Stimulated activated effector memory CD8-positive, alpha-beta T cell treated with anti-CD3 and anti-CD28 coated beads, Interleukin-12 subunit alpha, Interleukin-12 subunit beta, amount 100 ng/mL, for 72 hours (primary cell): ENCODE measurements around the gene IL16.

Experiments
- ATAC-seq: fragments of 150-1000 bp; cut with Tn5 transposase; 2 replicates; pipeline ENCODE4 v1.10.0; 2021
- DNase-seq, 2 donors: peaks; one replicate each; pipeline ENCODE4 v3.0.0; 2021 to 2022; ENCODE audit warnings: low spot score in 2 of 2
- H3K27ac Mint-ChIP-seq: one replicate; pipeline ENCODE4 v1.8.0; 2022; ENCODE audit warnings: mild to moderate bottlenecking, mixed read lengths
- H3K36me3 Mint-ChIP-seq: one replicate; pipeline ENCODE4 v1.8.0; 2022; ENCODE audit warnings: mild to moderate bottlenecking, mixed read lengths
- H3K4me1 Mint-ChIP-seq: one replicate; pipeline ENCODE4 v1.8.0; 2022; ENCODE audit warnings: mixed read lengths
- H3K4me3 Mint-ChIP-seq: one replicate; pipeline ENCODE4 v1.8.0; 2022; ENCODE audit warnings: mild to moderate bottlenecking, mixed read lengths
- H3K9me3 Mint-ChIP-seq: one replicate; pipeline ENCODE4 v1.8.0; 2022; ENCODE audit warnings: mixed read lengths

Gene IL16

DNA sequence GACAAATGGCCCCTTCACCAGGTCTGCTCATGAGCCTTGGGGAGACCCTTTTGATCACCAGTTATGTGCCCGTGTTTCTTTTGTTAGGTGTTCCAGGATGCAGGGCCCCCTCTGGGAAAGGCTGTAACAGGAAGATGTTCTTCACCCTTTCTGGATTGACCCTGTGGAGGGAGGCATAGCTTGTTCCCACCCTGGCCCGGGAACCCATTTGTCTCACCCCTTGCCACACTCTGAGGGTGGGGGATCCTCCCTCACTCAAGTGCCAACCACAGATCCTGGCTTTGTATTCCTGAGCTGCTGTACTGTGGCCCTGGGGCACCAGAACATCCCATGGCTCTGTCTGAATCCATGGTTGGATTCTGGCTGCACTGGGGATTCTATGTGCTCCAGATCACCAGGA is 18.9 kb downstream of the IL16 start:
- Mint-ChIP-seq H3K27ac (no peak overlapping the region), H3K36me3 (no peaks in the 10 kb centered on the region), H3K4me3 (no peak overlapping the region), H3K9me3 (peaks cover 10% of the 10 kb centered on the region), H3K4me1 (no peaks in the 10 kb centered on the region)
- no peak for ATAC-seq
- no peak for DNase-seq

DNA sequence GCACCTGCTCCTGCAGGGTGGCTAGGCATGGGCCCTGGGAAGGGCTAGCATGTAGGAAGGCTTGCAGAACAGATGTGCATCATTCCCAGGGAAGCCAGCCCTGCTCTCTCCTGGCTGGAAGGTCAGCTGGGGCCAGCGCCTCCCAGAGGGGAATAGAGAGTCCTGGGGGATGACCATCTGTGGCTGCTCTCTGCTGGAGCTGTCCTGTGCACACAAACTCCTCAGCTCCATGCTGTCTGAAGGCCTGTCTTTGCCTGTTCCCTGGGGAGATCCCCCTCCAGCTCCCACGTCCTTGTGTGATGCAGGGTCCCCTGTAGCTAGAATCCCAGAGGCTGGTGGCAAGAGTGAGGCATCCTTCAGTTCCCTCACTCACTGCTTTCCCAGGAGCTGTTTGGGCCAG is 19.3 kb downstream of the IL16 start:
- Mint-ChIP-seq H3K9me3 (peaks cover 10% of the 10 kb centered on the region), H3K4me3 (no peak overlapping the region), H3K27ac (no peak overlapping the region), H3K36me3 (no peaks in the 10 kb centered on the region), H3K4me1 (no peaks in the 10 kb centered on the region)
- ATAC-seq (no peak), DNase-seq (no peak)

DNA sequence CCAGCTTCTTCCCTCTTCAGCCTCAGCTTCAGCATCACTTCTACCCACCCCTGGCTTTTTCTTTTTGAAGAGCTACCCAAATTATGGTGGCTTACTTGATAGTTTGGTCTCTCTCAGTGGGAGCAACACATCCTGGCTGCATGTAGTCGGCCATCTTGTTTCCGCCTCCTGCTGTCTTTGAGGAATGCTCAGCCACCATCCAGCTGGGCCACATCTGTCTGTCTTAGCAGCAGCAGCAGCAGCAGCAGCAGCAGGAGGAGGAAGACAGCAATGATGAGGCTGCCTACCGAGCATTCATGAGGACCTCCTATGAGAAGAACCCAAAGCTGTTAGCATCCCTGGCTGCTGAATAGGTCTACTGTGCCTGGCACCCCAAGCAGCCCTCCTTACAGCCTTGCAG is 19.7 kb downstream of the IL16 start:
- peaks cover 10% of the 10 kb centered on the region for H3K9me3 Mint-ChIP-seq
- H3K36me3 Mint-ChIP-seq: no peaks in the 10 kb centered on the region
- ATAC-seq (no peak), DNase-seq (no peak)
- H3K4me1 Mint-ChIP-seq: no peaks in the 10 kb centered on the region
- H3K27ac Mint-ChIP-seq: no peak overlapping the region
- no peak overlapping the region for H3K4me3 Mint-ChIP-seq

GRCh38 chr15:81221449-81221848 is 24.8 kb downstream of the IL16 start:
- no peak for DNase-seq
- ATAC-seq: no peak
- H3K4me1 Mint-ChIP-seq: no peaks in the 10 kb centered on the region
- no peak overlapping the region for H3K27ac Mint-ChIP-seq
- H3K9me3 Mint-ChIP-seq: no peaks in the 10 kb centered on the region
- no peaks in the 10 kb centered on the region for H3K36me3 Mint-ChIP-seq
- H3K4me3 Mint-ChIP-seq: no peak overlapping the region

DNA sequence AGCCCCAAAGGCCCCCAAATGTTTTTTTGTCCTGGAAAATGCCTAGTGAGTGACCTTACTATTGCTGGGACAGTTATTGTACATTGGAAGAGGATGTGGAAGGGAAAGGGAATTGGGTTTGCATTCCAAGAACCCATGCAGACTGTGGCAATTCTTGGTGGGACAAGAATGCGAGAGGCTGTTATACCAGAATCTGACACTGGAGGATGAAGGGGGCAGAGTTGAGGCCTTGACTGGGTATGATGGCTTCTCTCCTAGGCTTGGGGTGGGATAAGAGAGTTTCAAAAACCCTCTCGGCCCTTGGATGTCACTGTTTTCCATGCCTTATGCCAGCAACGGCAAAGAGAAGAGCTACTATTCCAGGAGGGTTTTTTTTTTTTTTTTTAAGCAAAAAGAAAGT is 25.3 kb downstream of the IL16 start:
- H3K4me3 Mint-ChIP-seq: no peak overlapping the region

GRCh38 chr15:81223346-81223971 is 26.8 kb downstream of the IL16 start:
- Mint-ChIP-seq H3K9me3 (no peaks in the 10 kb centered on the region), H3K36me3 (no peaks in the 10 kb centered on the region), H3K27ac (no peak overlapping the region), H3K4me1 (no peaks in the 10 kb centered on the region), H3K4me3 (no peak overlapping the region)
- DNase-seq (no peak), ATAC-seq (no peak)

More for the DNA sequence above, 25.3 kb downstream of the IL16 start:
- H3K9me3 Mint-ChIP-seq: no peaks in the 10 kb centered on the region
- H3K27ac Mint-ChIP-seq: no peak overlapping the region
- ATAC-seq: no peak
- H3K36me3 Mint-ChIP-seq: no peaks in the 10 kb centered on the region
- H3K4me1 Mint-ChIP-seq: no peaks in the 10 kb centered on the region
- no peak for DNase-seq

DNA sequence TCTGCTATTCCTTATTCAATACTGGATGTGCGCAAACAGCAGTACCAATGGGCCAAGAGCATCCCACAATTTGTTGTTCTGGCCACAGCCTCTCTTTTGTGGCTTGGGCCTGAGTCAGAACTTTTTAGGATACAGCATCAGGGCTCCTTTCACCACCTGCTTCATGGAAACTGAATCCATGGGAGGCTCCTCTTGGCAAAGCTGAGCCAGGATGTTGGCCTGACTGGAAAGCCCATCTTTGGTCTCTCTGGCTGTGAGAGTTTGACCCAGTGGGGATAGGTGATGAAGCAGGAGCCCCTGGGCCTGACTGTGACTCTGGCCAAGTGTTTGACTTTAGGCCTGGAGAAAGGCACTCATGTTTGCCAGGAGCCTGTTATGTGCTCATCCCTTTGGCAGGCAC is 27.6 kb downstream of the IL16 start:
- Mint-ChIP-seq H3K27ac (no peak overlapping the region), H3K36me3 (no peaks in the 10 kb centered on the region), H3K9me3 (no peaks in the 10 kb centered on the region), H3K4me1 (no peaks in the 10 kb centered on the region), H3K4me3 (no peak overlapping the region)
- DNase-seq (no peak), ATAC-seq (no peak)

- Mint-ChIP-seq H3K4me1 (no peaks in the 10 kb centered on the region), H3K27ac (no peak overlapping the region), H3K4me3 (no peak overlapping the region), H3K9me3 (no peaks in the 10 kb centered on the region), H3K36me3 (no peaks in the 10 kb centered on the region)
- ATAC-seq (no peak), DNase-seq (no peak)
These were observed 28.5 kb downstream of the IL16 start for GRCh38 chr15:81225161-81225671.

- Mint-ChIP-seq H3K4me1 (no peaks in the 10 kb centered on the region), H3K4me3 (no peak overlapping the region), H3K36me3 (no peaks in the 10 kb centered on the region), H3K9me3 (no peaks in the 10 kb centered on the region), H3K27ac (no peak overlapping the region)
- DNase-seq: no peak
- ATAC-seq: no peak
These were observed 31.0 kb downstream of the IL16 start for GRCh38 chr15:81227716-81228115.

- no peaks in the 10 kb centered on the region for H3K4me1 Mint-ChIP-seq
- H3K4me3 Mint-ChIP-seq: no peak overlapping the region
- DNase-seq: no peak
- H3K9me3 Mint-ChIP-seq: no peaks in the 10 kb centered on the region
- no peak overlapping the region for H3K27ac Mint-ChIP-seq
- H3K36me3 Mint-ChIP-seq: no peaks in the 10 kb centered on the region
- no peak for ATAC-seq
These were observed 32.9 kb downstream of the IL16 start for GRCh38 chr15:81229586-81229985.

DNA sequence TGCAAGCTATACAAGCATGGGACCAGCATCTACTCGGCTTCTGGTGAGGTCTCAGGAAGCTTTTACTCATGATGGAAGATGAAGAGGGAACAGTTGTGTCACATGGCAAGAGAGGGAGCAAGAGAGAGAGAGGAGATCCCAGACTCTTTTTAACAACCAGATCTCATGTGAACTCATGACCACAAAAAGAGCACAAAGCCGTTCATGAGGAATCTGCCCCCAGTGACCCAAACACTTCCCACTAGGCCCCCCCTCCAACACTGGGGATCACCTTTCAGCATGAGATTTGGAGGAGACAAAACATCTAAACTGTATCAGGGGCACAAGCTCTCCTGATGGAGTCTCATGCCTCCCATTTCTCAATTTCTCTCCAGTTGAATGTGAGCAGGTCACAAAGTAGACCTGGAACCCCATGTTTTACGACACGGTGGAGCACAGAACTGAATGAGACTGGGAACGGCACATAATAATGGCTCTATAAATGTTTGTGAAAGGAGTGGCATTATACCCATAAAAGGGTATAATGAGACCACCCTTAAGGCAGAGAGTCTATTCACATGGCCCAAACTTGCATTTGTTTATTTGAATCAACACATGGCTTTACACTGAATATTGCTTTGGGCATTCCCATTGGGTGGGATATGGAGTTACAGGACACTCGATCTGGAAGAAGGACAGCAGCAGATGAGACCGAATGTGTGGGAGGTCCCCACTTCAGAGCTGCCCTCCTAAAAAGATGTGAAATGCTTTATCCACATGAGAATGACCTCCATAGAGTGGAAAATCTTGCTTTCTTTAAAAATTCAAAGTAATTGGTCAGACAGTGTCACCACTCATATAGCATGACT is 38.8 kb downstream of the IL16 start:
- no peaks in the 10 kb centered on the region for H3K36me3 Mint-ChIP-seq
- no peak for ATAC-seq
- no peak for DNase-seq
- no peak overlapping the region for H3K27ac Mint-ChIP-seq
- no peaks in the 10 kb centered on the region for H3K4me1 Mint-ChIP-seq
- no peak overlapping the region for H3K4me3 Mint-ChIP-seq
- peaks cover 1% of the 10 kb centered on the region for H3K9me3 Mint-ChIP-seq

- Mint-ChIP-seq H3K9me3 (peaks cover 19% of the 10 kb centered on the region), H3K4me1 (no peaks in the 10 kb centered on the region), H3K4me3 (no peak overlapping the region), H3K36me3 (no peaks in the 10 kb centered on the region), H3K27ac (no peak overlapping the region)
- no peak for DNase-seq
- no peak for ATAC-seq
These were observed 42.5 kb downstream of the IL16 start for GRCh38 chr15:81239190-81239589.

GRCh38 chr15:81242778-81243177 is 46.1 kb downstream of the IL16 start:
- no peak overlapping the region for H3K27ac Mint-ChIP-seq
- no peaks in the 10 kb centered on the region for H3K4me1 Mint-ChIP-seq
- no peak for ATAC-seq
- H3K4me3 Mint-ChIP-seq: no peak overlapping the region
- H3K9me3 Mint-ChIP-seq: peaks cover 26% of the 10 kb centered on the region
- DNase-seq: no peak
- H3K36me3 Mint-ChIP-seq: no peaks in the 10 kb centered on the region

DNA sequence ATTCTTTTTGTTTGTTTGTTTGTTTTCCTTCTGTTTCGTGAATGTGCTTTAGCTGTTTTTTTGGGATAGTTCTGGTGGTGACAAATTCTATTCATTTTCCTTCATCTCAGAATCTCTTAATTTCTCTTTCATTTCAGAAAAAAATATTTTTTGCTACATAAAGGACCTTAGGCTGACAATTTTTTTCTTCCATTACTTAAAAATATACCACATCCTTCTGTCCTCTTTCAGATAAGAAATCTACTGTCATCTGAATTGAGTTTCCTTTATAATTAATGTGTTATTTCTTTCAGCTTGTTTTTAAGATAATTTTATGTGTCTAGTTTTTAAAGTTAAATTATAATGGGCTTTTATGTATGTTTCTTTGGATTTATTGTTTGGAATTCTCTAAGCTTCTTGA is 47.6 kb downstream of the IL16 start:
- DNase-seq (no peak), ATAC-seq (no peak)
- H3K36me3 Mint-ChIP-seq: no peaks in the 10 kb centered on the region
- H3K4me1 Mint-ChIP-seq: no peaks in the 10 kb centered on the region
- H3K27ac Mint-ChIP-seq: no peak overlapping the region
- H3K4me3 Mint-ChIP-seq: no peak overlapping the region
- peaks cover 26% of the 10 kb centered on the region for H3K9me3 Mint-ChIP-seq

- H3K9me3 Mint-ChIP-seq: no peaks in the 10 kb centered on the region
- no peaks in the 10 kb centered on the region for H3K36me3 Mint-ChIP-seq
- no peak overlapping the region for H3K4me3 Mint-ChIP-seq
- H3K27ac Mint-ChIP-seq: no peak overlapping the region
- H3K4me1 Mint-ChIP-seq: no peaks in the 10 kb centered on the region
- no peak for DNase-seq
- ATAC-seq: no peak
These were observed 57.2 kb downstream of the IL16 start for GRCh38 chr15:81253846-81254245.

DNA sequence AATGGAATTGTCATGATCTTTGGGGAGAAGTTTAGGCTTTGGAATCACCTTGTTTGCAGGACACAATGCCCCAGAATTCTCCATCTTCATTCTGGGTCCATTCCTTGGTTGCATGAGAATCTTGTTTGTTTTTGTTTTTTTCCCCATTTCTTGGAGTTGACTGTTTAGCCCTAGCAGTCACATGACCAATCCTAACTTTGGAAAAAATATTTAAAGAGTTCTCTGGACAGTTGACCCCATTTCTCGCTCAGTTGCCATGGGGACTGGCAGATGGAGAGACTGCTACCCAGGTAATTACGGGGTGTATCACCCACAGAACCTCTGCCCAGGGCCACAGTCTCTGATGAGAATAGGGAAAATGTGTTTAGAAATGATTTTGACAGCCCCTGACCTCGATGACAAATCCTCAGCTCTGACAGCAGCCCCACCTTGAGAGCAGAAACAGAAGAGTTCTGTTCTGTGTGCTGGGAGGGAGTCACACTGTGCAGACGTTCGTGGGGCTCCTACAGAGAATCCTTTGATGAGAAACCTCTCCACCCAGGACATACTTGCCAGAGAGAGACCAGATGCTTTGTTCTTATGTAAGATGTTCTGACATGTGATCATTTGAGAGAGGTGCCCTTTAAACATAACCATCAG is 57.7 kb downstream of the IL16 start:
- Mint-ChIP-seq H3K4me1 (no peaks in the 10 kb centered on the region), H3K36me3 (no peaks in the 10 kb centered on the region), H3K9me3 (no peaks in the 10 kb centered on the region), H3K27ac (no peak overlapping the region), H3K4me3 (no peak overlapping the region)
- ATAC-seq: no peak
- DNase-seq: no peak
